AG10803 (cell line): ENCODE results near the gene CDK14.
A peak's percentile ranks its signal among the peaks of the same experiment; 100 is the strongest.

Experiments
- DNase-seq: peaks from one replicate; pipeline ENCODE4 v3.0.0; 2010; ENCODE audit warnings: low read depth
- H3K4me3 ChIP-seq: 2 replicates; pipeline ENCODE4 v1.5.1; 2011; ENCODE audit warnings: mild to moderate bottlenecking, low read length, control low read depth
- CTCF ChIP-seq: conservative IDR thresholded peaks from 2 replicates; pipeline ENCODE4 v1.5.1; 2011; ENCODE audit warnings: mild to moderate bottlenecking, low read length, control low read depth, inconsistent platforms

Gene CDK14

GRCh38 chr7:90661290-90662151, 65.4 kb downstream of the CDK14 start:
- peak; percentile 33 for DNase-seq
- no peak for TF ChIP-seq CTCF
- H3K4me3 ChIP-seq = no peak overlapping the region

DNA sequence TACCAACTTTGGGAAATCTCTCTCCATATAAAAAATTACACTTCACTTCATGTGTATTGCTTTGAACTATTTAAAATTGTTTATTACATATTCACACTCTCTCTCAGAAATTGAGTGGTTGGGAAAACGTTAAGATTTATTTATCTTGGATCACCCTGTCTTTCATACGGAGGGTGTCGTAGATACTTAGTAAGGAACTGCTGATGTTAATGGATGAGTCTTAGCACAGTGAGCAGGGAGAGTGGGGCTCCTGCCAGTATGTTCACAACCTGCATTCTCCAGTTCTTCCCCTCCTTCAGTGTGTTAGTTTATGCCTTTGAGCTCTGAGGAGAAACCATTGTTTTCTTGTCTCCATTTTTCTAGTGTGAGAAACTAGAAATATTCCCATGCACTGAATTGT, 67.1 kb downstream of the CDK14 start:
- H3K4me3 ChIP-seq = no peak overlapping the region
- no peak for TF ChIP-seq CTCF
- DNase-seq = no peak

DNA sequence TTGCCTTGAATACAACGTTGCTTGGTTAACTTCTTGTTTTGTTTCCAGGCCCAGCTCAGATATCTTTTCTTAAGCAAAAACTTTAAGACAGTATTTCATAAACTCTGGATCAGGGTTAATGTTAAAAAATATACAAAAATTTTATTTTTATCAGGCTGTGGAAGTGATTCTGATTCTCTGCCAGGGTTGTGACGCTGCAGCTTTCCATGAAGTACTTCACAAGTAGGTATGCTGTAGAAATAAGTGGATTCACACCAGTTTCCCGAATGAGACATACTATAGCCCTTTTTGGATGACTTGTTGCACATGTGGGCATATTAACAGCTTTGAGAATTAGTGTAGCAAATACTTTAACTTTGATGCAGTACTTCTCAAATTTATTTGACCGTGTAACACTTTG, 70.1 kb downstream of the CDK14 start:
- no peak overlapping the region for H3K4me3 ChIP-seq
- DNase-seq = no peak
- no peak for TF ChIP-seq CTCF

GRCh38 chr7:90668992-90669391, 72.9 kb downstream of the CDK14 start:
- no peak for TF ChIP-seq CTCF
- no peak overlapping the region for H3K4me3 ChIP-seq
- no peak for DNase-seq

DNA sequence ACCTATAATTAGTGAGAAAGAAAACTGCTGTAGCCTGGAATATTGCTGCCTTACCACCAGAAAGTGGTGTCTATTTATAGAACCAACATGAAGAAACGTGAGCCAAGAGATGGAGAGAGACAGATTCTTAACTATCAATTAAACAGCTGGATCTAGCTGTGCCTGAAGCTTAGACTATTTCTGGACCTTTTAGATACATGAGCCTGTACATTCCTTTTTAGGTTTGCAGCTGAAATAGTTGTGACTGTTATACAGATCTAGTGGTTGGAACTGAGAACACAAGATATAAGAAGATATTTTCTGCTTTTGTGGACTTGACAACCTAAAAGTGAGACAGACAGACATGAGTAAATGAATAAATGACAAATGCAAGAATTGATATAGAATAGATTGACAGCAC, 73.4 kb downstream of the CDK14 start:
- DNase-seq = no peak
- no peak for TF ChIP-seq CTCF
- no peak overlapping the region for H3K4me3 ChIP-seq

DNA sequence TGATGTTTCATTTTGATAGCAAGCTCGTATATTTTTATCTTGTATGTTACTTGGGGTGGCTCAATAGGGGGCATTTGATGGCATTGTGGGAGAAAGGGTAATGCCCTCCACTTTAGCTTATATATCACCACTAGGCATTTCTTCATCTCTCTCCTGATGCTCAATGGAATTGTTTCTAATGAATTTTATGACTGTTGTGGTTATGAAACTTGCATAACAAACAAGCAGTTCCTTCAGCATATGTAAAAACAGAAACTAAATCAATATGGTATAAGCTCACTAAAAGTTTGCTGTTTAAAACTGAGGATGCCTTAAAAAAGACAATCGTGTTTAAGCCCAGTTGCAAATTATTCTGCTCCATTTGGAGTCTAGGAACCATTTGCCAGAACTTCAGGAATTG, 75.5 kb downstream of the CDK14 start:
- no peak for TF ChIP-seq CTCF
- H3K4me3 ChIP-seq = no peak overlapping the region
- peak; percentile 54 for DNase-seq

- TF ChIP-seq CTCF = no peak
- H3K4me3 ChIP-seq = no peak overlapping the region
- no peak for DNase-seq
These were observed 76.1 kb downstream of the CDK14 start for GRCh38 chr7:90672210-90672609.
